Measurements from ENCODE around the gene PLK5.

DNA sequence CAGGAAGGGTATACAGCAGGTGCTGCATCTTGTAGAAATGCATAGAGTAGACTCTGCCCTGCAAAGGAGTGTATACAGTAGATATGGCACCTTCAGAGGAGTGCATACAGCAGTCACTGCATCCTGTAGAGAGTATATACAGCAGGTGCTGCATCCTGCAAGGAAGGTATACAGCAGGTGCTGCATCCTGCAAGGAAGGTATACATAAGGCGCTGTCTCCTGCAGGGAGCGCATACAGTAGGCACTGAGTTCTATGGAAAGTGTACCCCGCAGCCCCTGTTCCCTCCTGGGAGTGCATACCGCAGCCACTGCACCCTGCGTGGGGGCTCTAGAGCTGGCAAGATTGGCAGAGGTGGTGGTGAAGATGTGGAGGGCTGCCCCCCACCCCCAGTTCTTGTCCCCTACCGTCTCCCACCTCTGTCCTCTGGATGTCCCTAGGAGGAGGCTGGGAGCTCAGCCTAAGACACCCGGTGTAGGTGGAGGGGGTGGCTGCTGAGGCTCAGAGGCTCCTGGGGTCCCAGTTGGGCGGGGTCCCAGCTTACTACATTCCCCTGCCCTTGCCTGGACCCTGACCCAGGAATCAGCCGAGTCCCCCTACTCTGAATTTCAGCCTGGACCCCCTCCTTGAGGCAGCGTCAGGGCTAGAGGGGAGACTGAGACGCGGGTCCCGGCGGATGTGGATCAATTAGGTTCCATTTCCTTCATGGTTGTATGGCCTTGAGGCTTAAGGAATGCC is 8.7 kb upstream of the PLK5 start:
- TF ChIP-seq, protein P1, sequence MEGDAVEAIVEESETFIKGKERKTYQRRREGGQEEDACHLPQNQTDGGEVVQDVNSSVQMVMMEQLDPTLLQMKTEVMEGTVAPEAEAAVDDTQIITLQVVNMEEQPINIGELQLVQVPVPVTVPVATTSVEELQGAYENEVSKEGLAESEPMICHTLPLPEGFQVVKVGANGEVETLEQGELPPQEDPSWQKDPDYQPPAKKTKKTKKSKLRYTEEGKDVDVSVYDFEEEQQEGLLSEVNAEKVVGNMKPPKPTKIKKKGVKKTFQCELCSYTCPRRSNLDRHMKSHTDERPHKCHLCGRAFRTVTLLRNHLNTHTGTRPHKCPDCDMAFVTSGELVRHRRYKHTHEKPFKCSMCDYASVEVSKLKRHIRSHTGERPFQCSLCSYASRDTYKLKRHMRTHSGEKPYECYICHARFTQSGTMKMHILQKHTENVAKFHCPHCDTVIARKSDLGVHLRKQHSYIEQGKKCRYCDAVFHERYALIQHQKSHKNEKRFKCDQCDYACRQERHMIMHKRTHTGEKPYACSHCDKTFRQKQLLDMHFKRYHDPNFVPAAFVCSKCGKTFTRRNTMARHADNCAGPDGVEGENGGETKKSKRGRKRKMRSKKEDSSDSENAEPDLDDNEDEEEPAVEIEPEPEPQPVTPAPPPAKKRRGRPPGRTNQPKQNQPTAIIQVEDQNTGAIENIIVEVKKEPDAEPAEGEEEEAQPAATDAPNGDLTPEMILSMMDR (IDR thresholded peaks at IDR 0.05; ENCODE audit: insufficient read depth, low read length): no peak
- no peak for TF ChIP-seq POLR2AphosphoS5 (IDR thresholded peaks at IDR 0.05; ENCODE audit: low read depth)
- TF ChIP-seq, protein P2, sequence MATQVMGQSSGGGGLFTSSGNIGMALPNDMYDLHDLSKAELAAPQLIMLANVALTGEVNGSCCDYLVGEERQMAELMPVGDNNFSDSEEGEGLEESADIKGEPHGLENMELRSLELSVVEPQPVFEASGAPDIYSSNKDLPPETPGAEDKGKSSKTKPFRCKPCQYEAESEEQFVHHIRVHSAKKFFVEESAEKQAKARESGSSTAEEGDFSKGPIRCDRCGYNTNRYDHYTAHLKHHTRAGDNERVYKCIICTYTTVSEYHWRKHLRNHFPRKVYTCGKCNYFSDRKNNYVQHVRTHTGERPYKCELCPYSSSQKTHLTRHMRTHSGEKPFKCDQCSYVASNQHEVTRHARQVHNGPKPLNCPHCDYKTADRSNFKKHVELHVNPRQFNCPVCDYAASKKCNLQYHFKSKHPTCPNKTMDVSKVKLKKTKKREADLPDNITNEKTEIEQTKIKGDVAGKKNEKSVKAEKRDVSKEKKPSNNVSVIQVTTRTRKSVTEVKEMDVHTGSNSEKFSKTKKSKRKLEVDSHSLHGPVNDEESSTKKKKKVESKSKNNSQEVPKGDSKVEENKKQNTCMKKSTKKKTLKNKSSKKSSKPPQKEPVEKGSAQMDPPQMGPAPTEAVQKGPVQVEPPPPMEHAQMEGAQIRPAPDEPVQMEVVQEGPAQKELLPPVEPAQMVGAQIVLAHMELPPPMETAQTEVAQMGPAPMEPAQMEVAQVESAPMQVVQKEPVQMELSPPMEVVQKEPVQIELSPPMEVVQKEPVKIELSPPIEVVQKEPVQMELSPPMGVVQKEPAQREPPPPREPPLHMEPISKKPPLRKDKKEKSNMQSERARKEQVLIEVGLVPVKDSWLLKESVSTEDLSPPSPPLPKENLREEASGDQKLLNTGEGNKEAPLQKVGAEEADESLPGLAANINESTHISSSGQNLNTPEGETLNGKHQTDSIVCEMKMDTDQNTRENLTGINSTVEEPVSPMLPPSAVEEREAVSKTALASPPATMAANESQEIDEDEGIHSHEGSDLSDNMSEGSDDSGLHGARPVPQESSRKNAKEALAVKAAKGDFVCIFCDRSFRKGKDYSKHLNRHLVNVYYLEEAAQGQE (IDR thresholded peaks at IDR 0.05; ENCODE audit: insufficient replicate concordance, low read depth): no peak

Measured in HL-60 (cell line).